Endothelial cell of umbilical vein (primary cell): ENCODE results near the gene UBB. TPM values are rescaled to one million over a fixed set of nuclear protein-coding genes. Genes with fewer than 3 reads are reported as not detected.
"Not testable (repeated sequence)": the region's sequence is repeated elsewhere in the genome, so short reads cannot be mapped to it uniquely, and the experiment has no call there.

ENCODE experiments used
- BruUV-seq: library from RNA; stranded (reverse); fragments of 400-500 nt; replicated peaks from 2 replicates; lab custom pipeline; 2021; lab: Mats Ljungman, UMichigan
- CTCF ChIA-PET: fragments of 300-600, 350-600 bp; sonication (Branson Sonifier 250); formaldehyde crosslinking; loops from one replicate; lab custom pipeline; 2021; ENCODE audit warnings: antibody characterized with exemption, inconsistent platforms; lab: Charles Lee
- POLR2A ChIA-PET: fragments of 300-600, 350-600 bp; sonication (Branson Sonifier 250); formaldehyde crosslinking; loops from one replicate; lab custom pipeline; 2021; ENCODE audit warnings: antibody characterized with exemption, inconsistent platforms; lab: Charles Lee
- DNase-seq: peaks from one replicate; pipeline ENCODE4 v3.0.0-alpha.2; 2011; ENCODE audit warnings: low read depth, low spot score
- FAIRE-seq: peaks from 2 replicates; lab custom pipeline; 2011; peaks lifted over from hg19 to GRCh38; lab: Jason Lieb, UNC
- H2AFZ ChIP-seq: 2 replicates; pipeline ENCODE4 v1.6.0; 2012; ENCODE audit warnings: low read depth, low read length, control low read depth, inconsistent platforms
- H3K27ac ChIP-seq: 2 replicates; pipeline ENCODE4 v1.5.1; 2011; ENCODE audit warnings: low read depth, mild to moderate bottlenecking, control low read depth, low read length, moderate library complexity; ENCODE audit not compliant: insufficient read depth
- H3K27me3 ChIP-seq, 2 experiments: 2 replicates each; pipeline versions ENCODE4 v1.6.0 to v1.6.1; 2011; ENCODE audit warnings: low read length in 2 of 2, mixed read lengths in 1 of 2; ENCODE audit not compliant: control insufficient read depth in 2 of 2, insufficient read depth in 2 of 2
- H3K36me3 ChIP-seq, 2 experiments: 2 replicates in 1 of 2; 3 replicates in 1 of 2; pipeline ENCODE4 v1.5.1; 2011; ENCODE audit warnings: low read length in 2 of 2, mild to moderate bottlenecking in 1 of 2, moderate library complexity in 1 of 2; ENCODE audit not compliant: control insufficient read depth in 2 of 2, insufficient read depth in 2 of 2; ENCODE audit errors: extremely low read depth in 1 of 2
- H3K4me1 ChIP-seq: 3 replicates; pipeline ENCODE4 v1.5.1; 2011; ENCODE audit warnings: mild to moderate bottlenecking, low read length; ENCODE audit not compliant: control insufficient read depth, insufficient read depth; ENCODE audit errors: extremely low read depth
- H3K4me2 ChIP-seq: 2 replicates; pipeline ENCODE4 v1.6.1; 2011; ENCODE audit warnings: low read length, control low read depth, mixed read lengths; ENCODE audit not compliant: insufficient read depth
- H3K4me3 ChIP-seq, 3 experiments: fragments of 200-600 bp in 1 of 3; sonication (generic), shearing (Covaris generic) in 1 of 3; replicated peaks in 1 of 3; 2 replicates each; pipeline ENCODE4 v1.5.1; 2011 to 2016; ENCODE audit warnings: control low read depth in 3 of 3, low read length in 3 of 3, mild to moderate bottlenecking in 2 of 3, inconsistent platforms in 1 of 3, low read depth in 1 of 3, moderate library complexity in 1 of 3; ENCODE audit not compliant: insufficient read depth in 1 of 3
- H3K79me2 ChIP-seq: 2 replicates; pipeline ENCODE4 v1.6.0; 2012; ENCODE audit warnings: low read length, inconsistent platforms; ENCODE audit not compliant: control insufficient read depth, insufficient read depth
- H3K9ac ChIP-seq: replicated peaks from 2 replicates; pipeline ENCODE3; 2011; ENCODE audit warnings: low read length, control low read depth; ENCODE audit not compliant: insufficient read depth; ENCODE audit errors: extremely low read depth
- H3K9me1 ChIP-seq: replicated peaks from 3 replicates; pipeline ENCODE4 v1.6.0; 2011; ENCODE audit warnings: mild to moderate bottlenecking, low read length; ENCODE audit not compliant: control insufficient read depth, insufficient read depth; ENCODE audit errors: extremely low read depth
- H3K9me3 ChIP-seq: replicated peaks from 2 replicates; pipeline ENCODE4 v1.5.1; 2012; ENCODE audit warnings: low read length, inconsistent platforms; ENCODE audit not compliant: control insufficient read depth, insufficient read depth
- H4K20me1 ChIP-seq: replicated peaks from 2 replicates; pipeline ENCODE3; 2011; ENCODE audit warnings: mild to moderate bottlenecking, low read length; ENCODE audit not compliant: control insufficient read depth, insufficient read depth; ENCODE audit errors: extremely low read depth
- EZH2 ChIP-seq: IDR thresholded peaks from 2 replicates; pipeline ENCODE4 v1.6.1; 2012; ENCODE audit warnings: borderline replicate concordance, low read depth, mild to moderate bottlenecking, moderate library complexity, low read length, inconsistent platforms; ENCODE audit not compliant: severe bottlenecking
- FOS ChIP-seq: IDR thresholded peaks from 2 replicates; pipeline ENCODE4 v1.6.1; 2011; ENCODE audit warnings: mild to moderate bottlenecking, low read length, moderate library complexity, borderline replicate concordance; ENCODE audit not compliant: insufficient read depth
- GATA2 ChIP-seq: IDR thresholded peaks from 2 replicates; pipeline ENCODE4 v1.7.0; 2011; ENCODE audit warnings: low read depth, mild to moderate bottlenecking, moderate library complexity, mixed read lengths, low read length; ENCODE audit not compliant: insufficient read length, insufficient read depth
- JUN ChIP-seq: IDR thresholded peaks from 2 replicates; pipeline ENCODE4 v1.6.1; 2011; ENCODE audit warnings: borderline replicate concordance, low read depth; ENCODE audit not compliant: insufficient read length, insufficient read depth
- MAX ChIP-seq: IDR thresholded peaks from 2 replicates; pipeline ENCODE4 v1.6.1; 2011; ENCODE audit not compliant: insufficient read depth, insufficient read length
- MYC ChIP-seq: IDR thresholded peaks from one replicate; pipeline ENCODE4 v1.6.1; 2011; ENCODE audit warnings: mild to moderate bottlenecking, low read depth, low read length
- POLR2A ChIP-seq: IDR thresholded peaks from 2 replicates; pipeline ENCODE4 v1.6.1; 2012; ENCODE audit warnings: low read depth, mild to moderate bottlenecking, control low read depth, low read length
- POLR2AphosphoS5 ChIP-seq: IDR thresholded peaks from 2 replicates; pipeline ENCODE4 v1.6.1; 2012; ENCODE audit warnings: low read depth, mild to moderate bottlenecking, control low read depth, low read length, moderate library complexity; ENCODE audit not compliant: insufficient read depth
- dilution Hi-C: fragments of 300-500 bp; cut with MboI; formaldehyde crosslinking; loops from one replicate; pipeline ENCODE4 v1.15.0; 2019; ENCODE audit warnings: low sequenced_read_pairs; ENCODE audit not compliant: extremely low pct_ligation_motif_present
- intact Hi-C: fragments of 100-400 bp; cut with micrococcal nuclease; formaldehyde crosslinking; loops from one replicate; pipeline ENCODE4 v1.10.0; 2022
- polyA plus RNA-seq, 4 experiments: library from polyadenylated mRNA; depleted of rRNA in 3 of 4; stranded (reverse) in 3 of 4; unstranded in 1 of 4; fragments of >200 nt; gene quantifications; 2 replicates each; pipeline versions ENCODE4 v1.2.1 to v1.2.3, GENCODE V29; 2011 to 2012; ENCODE audit warnings: missing spikeins in 1 of 4
- total RNA-seq: library from RNA; stranded (reverse); gene quantifications from 2 replicates; pipeline ENCODE4 v1.2.3, GENCODE V29; 2021
- TF ChIP-seq, protein P1 (sequence below), 2 donors: IDR thresholded peaks; 1 replicate in 1 of 2; 2 replicates in 1 of 2; pipeline ENCODE4 v1.5.1; 2011; ENCODE audit warnings: low read length in 2 of 2, mild to moderate bottlenecking in 2 of 2, moderate library complexity in 2 of 2, control low read depth in 1 of 2, inconsistent platforms in 1 of 2, low read depth in 1 of 2; ENCODE audit not compliant: insufficient read depth in 1 of 2; ENCODE audit errors: extremely low read depth in 1 of 2

The UBB gene
- total and polyA plus RNA-seq, 2 donors (not counting 3 experiments of a cell fraction or from before 2014, with no cell fraction given) = 1,294 to 1,683 TPM

GRCh38 chr17:16391451-16391850, 10.6 kb downstream of the UBB start:
- intact Hi-C loops (no loop called here), dilution Hi-C loops (no loop called here)
- H3K4me1 ChIP-seq = no peaks in the 10 kb centered on the region
- H3K36me3 ChIP-seq = no peaks in the 10 kb centered on the region
- BruUV-seq = no TSS peak
- no peak overlapping the region for H3K9ac ChIP-seq
- H3K9me1 ChIP-seq = no peaks in the 10 kb centered on the region
- H3K79me2 ChIP-seq = no peaks in the 10 kb centered on the region
- ChIA-PET CTCF (interaction anchor here (1.5 kb wide), 1 partner anchor 130 kb away, joined by 3 read pairs; no protein-coding TSS in a partner anchor), POLR2A (interaction anchor here (0.6 kb wide), 1 partner anchor 11 kb away, joined by 9 read pairs; the partner anchor contains the start of gene UBB)
- DNase-seq (no peak), FAIRE-seq (no peak)
- H2AFZ ChIP-seq = no peak overlapping the region
- TF ChIP-seq POLR2AphosphoS5 (no peak), POLR2A (no peak), FOS (no peak), EZH2 (no peak), MYC (no peak), MAX (no peak), GATA2 (no peak), JUN (no peak)
- TF ChIP-seq, protein P1, sequence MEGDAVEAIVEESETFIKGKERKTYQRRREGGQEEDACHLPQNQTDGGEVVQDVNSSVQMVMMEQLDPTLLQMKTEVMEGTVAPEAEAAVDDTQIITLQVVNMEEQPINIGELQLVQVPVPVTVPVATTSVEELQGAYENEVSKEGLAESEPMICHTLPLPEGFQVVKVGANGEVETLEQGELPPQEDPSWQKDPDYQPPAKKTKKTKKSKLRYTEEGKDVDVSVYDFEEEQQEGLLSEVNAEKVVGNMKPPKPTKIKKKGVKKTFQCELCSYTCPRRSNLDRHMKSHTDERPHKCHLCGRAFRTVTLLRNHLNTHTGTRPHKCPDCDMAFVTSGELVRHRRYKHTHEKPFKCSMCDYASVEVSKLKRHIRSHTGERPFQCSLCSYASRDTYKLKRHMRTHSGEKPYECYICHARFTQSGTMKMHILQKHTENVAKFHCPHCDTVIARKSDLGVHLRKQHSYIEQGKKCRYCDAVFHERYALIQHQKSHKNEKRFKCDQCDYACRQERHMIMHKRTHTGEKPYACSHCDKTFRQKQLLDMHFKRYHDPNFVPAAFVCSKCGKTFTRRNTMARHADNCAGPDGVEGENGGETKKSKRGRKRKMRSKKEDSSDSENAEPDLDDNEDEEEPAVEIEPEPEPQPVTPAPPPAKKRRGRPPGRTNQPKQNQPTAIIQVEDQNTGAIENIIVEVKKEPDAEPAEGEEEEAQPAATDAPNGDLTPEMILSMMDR (IDR thresholded peaks at IDR 0.05; ENCODE audit: extremely low read depth in 1 of 2, insufficient read depth in 1 of 2, low read depth in 1 of 2, low read length in 2 of 2) = no peak
- H3K27ac ChIP-seq = no peak overlapping the region
- no peaks in the 10 kb centered on the region for H4K20me1 ChIP-seq
- no peak overlapping the region for H3K4me3 ChIP-seq
- H3K4me2 ChIP-seq = no peak overlapping the region
- H3K9me3 ChIP-seq = no peaks in the 10 kb centered on the region
- H3K27me3 ChIP-seq = peaks cover 0 to 2% of the 10 kb centered on the region in 2 experiments

GRCh38 chr17:16392491-16392890, 11.6 kb downstream of the UBB start:
- POLR2A ChIA-PET, dilution Hi-C loops, H3K27me3 ChIP-seq, H3K4me2 ChIP-seq, DNase-seq, H2AFZ ChIP-seq, H3K9me3 ChIP-seq, H3K4me3 ChIP-seq, H3K4me1 ChIP-seq, H3K79me2 ChIP-seq, intact Hi-C loops, H3K9me1 ChIP-seq, H4K20me1 ChIP-seq, BruUV-seq, H3K9ac ChIP-seq, H3K36me3 ChIP-seq, FAIRE-seq, H3K27ac ChIP-seq: not testable (repeated sequence)
- CTCF ChIA-PET = interaction anchor here (1.3 kb wide), 1 partner anchor 9 kb away, joined by 3 read pairs; no protein-coding TSS in a partner anchor

DNA sequence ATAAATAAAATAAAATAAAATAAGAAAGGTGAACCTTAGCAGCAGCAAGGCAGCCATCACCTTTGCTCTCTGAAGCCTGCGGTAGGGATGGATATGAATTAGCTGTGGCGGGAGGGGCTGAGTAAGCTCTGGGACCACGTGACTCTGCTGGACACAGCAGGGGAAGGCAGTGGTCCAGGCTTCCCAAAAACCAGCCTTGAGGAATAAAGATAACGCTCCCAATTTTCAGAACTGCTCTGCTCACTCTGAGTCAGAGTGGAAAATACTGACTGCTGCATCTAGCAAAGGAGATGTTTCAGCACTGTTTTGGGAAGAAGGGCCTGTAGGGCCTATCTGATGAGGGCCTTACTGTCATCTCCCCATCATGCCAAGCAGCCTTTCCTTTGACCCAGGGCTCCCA, 15.0 kb downstream of the UBB start:
- intact Hi-C loops, H3K4me1 ChIP-seq, H3K9me1 ChIP-seq, H3K9ac ChIP-seq, dilution Hi-C loops, H3K9me3 ChIP-seq, H3K4me3 ChIP-seq, H3K4me2 ChIP-seq, POLR2A ChIA-PET, H3K36me3 ChIP-seq, CTCF ChIA-PET, H3K27me3 ChIP-seq, BruUV-seq, H2AFZ ChIP-seq, H3K79me2 ChIP-seq, DNase-seq, H3K27ac ChIP-seq, H4K20me1 ChIP-seq, FAIRE-seq: not testable (repeated sequence)
